GM21619 (cell line): ENCODE results near the gene APIP.
A peak's percentile ranks its signal among the peaks of the same experiment; 100 is the strongest.
"Not testable (repeated sequence)": the region's sequence is repeated elsewhere in the genome, so short reads cannot be mapped to it uniquely, and the experiment has no call there.

Experiments
- ATAC-seq: cut with Tn5 transposase; IDR thresholded peaks from one replicate; pipeline ENCODE4 v1.9.1; 2021; ENCODE audit not compliant: unreplicated experiment

APIP gene

DNA sequence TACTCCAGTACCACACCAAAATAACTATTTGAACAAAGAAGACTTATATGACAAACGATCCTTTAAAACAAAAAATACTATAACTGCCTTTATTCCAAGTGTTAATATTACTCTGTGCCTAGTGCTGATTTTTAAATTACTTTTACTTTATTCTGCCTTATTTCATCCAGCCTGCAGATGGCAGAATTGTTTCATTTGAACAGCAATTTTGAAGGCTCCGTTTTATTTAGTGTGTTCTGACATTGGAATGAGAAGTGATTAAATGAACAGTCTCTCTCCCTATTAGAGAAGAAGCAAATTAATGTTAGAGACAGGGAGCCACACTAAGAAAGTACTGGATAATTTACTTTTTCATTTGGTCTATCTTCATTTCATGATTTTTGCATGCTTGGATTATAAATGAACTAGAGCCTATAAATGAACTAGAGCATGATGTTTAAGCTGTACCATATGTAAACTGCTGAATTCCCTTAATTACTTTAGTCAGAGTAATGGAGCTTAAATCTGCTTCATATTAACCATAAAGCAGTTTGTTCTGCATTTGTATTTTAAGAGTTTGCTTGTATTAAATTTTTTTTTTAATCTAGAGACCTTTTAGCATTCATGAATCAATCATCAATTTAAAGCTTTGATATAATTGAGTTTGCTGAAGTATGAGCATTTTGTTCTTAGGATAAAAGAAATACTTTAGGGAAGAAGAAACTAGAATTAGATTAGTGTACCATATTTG, 10.1 kb upstream of the APIP start:
- ATAC-seq, result no peak

DNA sequence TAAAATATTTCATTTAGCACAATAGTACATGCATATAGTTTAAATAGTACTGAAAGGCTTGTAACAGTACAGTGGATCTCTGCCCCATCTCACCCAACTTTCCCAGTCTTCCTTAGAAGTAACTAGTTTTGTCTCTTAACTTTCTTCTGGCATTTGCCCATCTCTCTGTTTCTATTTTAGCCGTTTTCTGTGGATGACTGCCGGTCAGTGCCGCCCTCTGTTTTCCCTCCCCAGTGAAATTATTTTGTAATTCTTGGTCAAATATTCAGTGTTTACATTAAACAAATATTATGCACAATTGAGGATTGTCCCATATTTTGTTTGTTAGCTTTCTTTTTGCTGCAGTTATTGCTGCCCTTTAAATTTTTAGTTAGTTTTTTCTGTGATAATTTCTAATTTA, 8.5 kb upstream of the APIP start:
- no peak for ATAC-seq

DNA sequence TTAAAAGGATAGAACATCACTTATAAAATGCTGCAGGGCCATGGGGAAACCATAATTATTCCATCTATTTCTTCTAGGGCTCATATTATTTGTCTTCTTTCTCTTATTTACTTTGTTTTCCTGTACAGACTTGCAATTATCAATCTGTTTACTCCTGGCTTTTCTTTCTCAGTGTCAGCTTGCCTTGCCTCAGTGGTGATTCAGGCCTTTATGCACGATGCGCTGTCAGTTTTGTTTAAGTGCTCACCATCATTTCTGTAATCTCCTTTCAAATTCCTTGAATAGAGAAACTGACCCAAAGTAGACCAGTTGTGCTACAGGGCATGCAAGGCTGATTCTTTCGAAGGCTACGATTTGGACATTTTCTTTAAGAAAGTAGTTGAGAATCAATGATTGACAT, 5.0 kb upstream of the APIP start:
- no peak for ATAC-seq

DNA sequence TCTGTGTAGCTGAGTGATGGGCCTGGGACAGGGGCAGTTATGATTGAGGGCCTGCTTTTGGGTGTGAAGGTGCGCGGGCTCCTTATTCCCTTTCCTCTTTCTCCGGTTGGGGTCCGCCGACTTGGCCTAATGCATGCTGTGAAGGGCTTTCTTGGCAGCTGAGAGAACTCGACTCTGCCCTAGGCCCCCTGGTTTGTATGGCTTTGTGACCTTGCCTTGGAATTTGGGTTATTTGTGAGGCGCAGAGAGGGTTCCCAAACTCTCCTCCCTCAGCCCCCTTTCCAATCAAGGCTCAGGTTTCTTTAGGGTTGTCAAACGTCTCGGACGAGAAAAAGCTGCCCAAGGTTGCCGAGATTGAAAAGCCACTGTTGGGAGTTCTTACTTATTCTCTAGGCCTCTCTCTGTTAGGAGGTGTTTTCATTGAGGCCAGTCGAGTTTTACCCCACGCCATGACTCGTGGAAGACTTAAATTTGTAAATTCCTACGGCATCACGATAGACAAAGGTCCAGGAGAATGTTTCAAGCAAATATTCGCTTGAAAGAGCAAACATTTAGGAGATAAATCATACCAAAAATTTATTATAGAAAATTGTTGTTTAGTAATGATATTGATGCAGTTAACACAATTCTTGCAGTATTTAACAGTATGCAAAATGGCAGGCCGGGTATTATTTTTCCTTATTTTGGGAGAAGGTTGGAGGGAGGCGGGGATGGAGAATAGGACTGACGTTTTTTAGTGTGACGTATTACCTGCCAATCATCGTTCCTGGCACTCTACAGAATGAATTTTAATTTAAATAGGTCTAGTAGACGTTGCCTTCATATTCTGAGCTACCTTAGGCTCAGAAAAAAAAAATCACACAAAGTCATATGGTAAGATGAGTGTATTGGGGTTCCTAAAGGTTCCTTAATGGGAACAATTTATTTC, 928 bp upstream of the APIP start:
- peak; percentile 29 for ATAC-seq

DNA sequence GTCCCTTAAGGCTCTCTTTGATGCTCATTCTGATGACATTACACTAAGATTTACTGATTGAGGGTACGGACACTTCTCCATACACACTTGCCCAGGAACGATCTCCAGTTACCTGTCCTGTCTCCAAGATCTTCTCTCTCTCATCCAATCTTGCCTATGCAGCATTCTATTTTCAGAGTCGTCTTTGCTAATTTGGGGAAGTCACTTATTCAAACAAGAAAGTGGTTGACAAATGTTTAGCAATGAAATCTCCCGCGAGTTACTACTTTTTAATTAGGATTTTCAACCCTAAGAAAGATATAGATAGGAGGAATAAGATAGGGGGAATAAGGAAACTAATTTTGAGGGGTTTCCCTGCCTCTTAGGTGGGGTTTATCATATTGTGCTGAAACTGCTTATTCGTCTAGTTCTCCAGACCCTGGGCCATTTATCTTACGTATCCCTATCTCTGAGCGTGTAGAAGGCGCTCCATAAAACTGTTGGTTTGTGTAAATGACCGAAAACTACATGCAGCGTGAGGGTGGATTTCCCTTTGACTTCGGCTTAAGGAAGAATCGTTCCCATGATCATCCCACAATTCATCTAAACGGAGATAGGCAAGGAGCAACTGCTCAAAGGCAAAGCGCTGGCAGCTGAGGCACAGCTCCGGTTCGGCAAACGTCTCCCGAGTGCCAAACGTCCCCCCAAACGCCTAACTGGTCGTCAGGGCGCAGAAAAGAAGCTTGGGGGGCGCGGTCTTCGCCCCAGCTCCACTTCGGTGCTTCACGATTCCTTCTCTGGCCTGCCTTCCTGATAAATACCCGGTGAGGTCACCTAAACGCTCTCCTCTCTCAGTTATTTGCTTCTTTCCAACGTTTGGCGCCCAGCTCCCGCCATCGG, 804 bp downstream of the APIP start:
- ATAC-seq, result peak; percentile 7

DNA sequence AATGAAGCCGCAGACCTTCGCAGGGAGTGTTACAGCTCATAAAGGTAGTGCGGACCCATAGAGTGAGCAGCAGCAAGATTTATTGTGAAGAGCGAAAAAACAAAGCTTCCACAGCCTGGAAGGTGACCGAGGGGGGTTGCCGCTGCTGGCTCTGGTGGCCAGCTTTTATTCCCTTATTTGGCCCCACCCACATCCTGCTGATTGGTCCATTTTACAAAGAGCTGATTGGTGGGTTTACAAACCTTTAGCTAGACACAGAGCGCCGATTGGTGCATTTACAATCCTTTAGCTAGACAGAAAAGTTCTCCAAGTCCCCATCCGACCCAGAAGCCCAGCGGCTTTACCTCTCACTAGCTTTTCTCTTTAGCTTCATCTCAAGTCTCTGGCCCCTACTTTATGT, 2.6 kb downstream of the APIP start:
- ATAC-seq, result not testable (repeated sequence)

DNA sequence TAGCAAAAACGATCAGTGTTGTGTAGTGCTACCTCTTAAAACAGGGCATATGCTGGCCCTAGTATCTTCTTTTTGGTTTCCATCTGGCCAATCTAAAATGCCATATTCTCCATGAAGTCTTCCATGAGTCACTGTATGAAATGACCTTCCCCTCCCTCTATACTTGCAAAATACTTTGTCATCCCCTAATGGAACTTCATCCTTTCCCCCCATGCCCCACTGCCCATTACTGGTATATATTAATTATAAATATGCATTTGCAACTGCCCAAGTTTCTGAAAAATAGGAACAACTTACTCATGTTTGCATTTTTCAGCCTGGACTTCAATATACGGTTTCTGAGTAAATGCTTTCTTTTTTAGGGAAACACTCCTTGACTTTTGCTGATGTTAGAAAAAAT, 4.5 kb downstream of the APIP start:
- no peak for ATAC-seq

DNA sequence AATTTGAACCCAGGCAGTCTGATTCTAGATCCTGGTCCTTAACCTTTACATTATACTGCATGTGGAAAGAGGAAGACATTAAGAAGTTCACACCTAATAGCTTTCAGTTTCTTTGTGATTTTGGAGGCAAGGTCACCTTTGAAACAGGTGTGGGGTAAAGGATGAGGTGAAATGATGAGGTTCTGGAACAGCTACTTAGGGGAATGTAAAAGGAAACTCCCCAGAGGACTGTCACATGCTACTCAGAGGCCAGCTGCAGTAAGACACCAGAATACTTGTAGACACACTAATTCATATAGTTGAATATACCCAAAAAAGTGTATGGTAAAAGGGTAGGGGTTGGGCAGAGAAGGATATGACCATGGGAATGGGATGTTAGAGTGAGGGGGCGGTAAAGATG, 5.4 kb downstream of the APIP start:
- ATAC-seq, result no peak

DNA sequence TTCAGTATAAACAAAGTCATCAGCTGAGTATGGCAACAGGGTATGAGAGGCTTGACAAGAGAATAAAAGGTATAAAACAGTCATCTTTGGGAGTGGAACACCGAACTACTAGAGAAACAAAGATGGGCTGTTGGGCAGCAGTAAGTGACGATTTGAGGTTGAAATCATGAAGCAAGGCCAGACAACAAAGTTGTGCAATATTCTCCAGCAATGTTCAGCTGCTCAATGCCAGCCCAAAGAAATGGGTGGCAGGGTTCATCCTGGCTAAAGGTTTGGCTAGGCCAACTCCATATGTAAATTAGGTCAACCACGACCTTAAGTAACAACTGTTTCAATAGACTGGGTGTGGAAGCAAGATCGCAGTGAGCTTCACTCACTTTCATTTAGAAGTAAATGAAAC, 6.2 kb downstream of the APIP start:
- ATAC-seq, result no peak

DNA sequence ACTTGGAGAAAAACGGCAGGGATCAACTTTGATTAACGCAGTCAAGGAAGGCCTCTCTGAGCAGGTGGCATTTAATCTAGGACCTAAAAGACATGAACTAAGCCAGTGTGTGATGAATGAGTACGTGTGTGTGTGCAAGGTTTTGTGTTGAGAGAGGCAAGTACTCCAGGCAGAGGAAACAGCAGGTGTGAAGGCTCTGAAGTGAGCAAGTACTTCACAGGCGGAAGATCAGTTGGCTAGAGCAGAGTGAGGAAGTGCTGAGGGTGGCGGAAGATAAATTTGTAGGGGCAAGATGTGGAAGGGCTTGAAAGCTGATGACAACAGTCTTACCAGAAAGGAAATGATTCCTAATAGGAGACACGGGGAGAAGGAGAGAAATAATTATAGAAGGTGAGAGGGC, 6.8 kb downstream of the APIP start:
- ATAC-seq, result no peak

DNA sequence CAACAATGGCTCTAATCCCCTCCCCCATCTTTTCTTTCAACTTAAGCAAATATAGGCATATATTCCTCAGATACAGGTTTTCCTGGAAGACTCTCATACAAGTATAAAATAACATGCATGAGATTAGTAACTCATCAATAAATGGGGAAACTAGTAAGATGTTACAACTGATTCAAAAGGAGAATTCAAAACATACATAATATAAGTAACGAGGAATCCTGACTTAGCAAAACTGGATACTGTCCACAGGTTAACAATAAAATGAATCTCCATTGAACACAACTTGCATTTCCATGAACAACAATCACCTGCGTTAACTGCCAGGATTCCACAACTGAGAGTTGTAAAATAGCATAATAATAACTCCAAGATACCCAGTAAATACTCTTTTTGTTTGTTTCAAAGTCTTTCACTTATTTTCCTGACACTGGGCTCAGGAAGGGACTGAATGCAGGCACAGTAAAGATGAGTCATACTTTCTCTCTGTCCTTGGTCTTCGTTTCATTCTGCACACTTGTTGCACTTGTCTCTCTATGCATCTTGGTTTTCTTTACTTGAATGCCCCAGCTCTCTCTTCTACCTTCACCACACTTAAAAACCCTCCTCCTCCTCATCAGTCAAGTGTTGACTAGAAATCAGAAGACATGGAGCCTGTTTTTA, 8.1 kb downstream of the APIP start:
- peak; percentile 62 for ATAC-seq

DNA sequence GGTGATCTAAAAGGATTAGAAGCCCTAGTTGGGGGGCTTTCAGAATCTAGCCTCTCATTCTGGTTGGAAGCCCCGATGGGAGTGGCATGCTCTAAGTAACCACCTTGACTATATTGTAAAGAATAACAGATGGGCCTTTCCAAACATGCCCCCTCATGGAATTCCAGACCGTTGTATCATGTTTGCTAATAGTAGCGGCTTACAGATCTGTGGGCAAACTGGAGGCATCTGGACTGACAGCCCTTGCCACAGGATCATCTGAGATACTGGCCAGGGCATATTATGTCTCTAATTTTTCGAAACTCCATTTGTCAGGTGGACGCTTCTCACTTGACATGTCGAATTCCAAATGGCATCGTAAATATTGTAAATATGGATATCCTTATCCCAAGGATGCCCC, 10.5 kb downstream of the APIP start:
- ATAC-seq, result no peak

DNA sequence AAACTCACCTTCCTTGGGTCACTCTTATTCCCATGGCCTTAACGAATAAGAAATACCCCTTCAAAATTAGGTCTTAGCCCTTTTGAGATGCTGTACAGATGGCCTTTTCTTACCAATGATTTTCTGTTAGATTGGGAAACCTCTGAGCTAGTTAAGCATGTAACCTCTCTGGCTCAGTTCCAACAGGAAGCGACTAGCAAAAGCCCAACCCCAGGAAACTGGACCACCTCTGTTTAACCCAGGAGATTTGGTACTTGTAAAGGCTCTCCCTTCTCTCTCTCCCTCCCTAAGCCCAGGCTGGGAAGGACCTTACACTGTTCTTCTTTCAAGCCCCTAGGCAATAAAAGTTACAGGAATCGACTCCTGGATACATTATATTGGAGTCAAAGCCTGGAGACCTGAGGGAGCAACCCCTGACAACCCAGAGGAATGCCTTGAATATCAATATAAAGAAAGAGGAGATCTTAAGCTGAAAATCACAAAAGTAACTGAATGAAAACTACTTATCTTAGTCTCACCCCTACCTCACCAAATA, 11.7 kb downstream of the APIP start:
- ATAC-seq, result no peak

DNA sequence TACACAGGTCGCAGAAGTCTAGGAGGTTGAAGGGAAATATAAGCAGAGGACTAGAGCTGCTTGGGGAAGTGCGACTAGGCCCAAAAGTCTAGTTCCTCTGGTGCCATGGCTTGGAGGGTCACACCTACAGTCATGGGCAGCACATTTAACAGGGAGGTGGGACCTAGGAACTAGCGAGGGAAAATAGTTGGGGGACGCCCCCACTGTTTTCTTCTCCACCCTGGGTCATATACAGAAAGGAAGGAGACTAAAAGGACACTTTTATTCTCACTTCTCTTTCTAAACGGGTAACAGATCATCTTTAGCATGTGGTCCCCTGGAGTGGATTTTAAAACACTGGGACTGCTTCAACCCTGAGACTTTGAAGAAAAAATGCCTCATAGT, 16.6 kb downstream of the APIP start:
- ATAC-seq, result no peak

DNA sequence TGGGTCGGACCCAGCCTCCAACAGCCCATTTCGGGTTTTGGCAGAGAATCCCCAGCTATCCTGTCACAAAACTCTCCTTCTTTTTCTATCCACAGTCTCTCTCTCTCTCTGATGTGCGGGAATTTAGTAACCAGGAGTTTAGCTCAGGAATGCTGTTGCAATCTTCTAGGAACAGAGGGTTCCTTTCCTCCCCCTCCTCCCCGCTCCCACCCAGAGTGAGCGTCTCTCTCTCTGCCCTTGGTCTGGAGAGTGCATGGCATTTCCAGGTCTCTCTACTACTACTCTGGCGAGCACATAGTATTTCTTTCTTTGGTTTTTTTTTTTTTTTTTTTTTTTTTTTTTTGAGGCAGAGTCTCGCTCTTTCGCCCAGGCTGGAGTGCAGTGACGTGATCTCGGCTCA, 17.7 kb downstream of the APIP start:
- ATAC-seq, result no peak

DNA sequence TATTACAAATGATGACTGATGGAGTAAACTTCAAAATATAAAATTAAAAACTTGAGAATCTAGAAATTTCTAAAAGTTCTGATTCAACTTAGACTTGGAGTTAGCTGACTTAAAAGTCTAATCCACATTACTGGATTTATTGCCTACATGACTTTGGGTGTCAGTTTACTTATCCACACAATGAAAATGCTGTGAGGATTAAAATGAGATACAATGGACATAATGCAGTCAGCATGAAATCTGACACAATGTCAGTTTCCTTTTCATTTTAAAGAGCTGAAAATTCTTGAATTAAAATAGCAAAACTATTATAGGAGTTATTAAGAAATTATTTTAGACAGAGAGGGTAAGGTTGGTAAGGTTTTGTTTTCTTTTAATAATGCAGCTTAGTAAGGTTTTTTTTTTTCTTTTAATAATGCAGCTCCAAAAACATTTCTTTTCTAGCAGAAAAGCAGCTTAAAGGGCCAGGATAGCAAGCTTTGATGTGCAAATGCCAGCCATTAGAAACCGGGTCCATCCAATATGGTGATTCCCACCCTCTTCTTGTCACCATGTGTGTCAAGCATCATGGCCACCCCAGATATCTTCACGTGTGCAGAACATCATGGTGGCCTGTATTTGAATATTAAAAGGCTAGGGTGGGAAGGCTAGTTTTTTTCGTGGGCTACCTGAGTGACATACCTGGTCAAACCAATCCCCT, 18.9 kb downstream of the APIP start:
- ATAC-seq, result no peak

DNA sequence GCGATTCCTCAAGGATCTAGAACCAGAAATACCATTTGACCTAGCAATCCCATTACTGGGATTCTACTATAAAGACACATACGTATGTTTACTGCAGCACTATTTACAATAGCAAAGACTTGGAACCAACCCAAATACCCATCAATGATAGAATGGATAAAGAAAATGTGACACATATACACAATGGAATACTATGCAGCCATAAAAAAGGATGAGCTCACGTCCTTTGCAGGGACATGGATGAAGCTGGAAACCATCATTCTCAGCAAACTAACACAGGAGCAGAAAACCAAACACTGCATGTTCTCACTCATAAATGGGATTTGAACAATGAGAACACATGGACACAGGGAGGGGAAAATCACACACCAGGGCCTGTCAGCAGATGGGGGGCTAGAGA, 20.0 kb downstream of the APIP start:
- ATAC-seq, result not testable (repeated sequence)

DNA sequence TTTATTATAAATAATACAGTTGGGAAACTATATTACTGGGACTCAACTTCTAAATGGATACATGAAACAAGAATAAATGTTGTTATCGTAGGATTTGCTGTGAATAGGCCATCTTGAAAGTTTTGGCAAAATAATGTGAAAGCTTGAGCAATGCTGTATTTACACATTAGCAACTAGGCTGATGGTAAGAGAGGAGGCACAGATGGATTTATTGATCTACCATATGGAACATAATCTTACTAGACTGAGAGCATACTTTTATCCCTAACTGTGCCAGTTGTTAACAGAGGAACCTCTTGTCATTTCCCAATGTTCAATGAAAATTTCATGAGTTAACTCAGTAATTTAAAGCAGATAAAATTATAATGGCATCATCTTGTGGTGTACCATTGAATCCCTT, 22.8 kb downstream of the APIP start:
- ATAC-seq, result no peak

DNA sequence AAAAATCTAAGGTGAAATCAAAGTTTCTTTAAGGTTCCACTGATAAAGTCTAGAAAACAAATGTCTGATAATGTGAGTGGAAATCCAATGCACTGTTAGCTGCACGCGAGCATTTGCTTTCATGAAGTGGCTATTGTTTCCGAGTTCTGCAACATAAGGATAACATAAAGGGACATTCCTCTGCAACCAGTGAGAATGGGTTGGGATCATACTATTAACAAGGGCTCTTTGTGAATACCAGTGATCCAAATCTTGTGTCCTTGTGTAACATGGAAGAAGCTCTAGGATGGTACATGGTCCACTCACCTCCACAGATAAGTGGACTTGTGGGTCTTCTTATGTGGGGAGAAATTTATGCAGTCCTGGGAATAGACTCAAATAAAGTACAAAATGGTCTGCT, 24.6 kb downstream of the APIP start:
- no peak for ATAC-seq

DNA sequence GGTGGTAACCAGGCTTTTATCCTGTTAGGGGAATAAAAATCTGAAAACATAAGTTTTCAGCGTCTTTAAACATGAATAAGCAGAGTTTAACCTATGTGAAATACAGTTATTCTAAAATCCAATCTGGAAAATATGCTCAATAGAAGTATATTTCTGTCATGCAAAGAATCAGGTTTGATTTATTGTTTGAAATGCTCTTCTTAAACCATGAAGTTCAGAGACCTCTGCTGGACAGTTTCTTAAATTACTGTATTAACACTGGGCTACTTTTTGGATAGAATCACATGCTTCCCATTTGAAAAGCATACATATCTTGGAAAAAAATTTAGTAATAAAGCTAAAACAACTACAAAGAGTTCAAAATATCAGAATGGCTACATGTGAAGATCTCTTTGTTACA, 25.4 kb downstream of the APIP start:
- ATAC-seq, result no peak
